ENCODE results near the gene CAV1. TPM values are rescaled to one million over a fixed set of nuclear protein-coding genes. Genes with fewer than 3 reads are reported as not detected.

CAV1 gene
- total RNA-seq, 1 donor from 2014 or later: 695 TPM

DNA sequence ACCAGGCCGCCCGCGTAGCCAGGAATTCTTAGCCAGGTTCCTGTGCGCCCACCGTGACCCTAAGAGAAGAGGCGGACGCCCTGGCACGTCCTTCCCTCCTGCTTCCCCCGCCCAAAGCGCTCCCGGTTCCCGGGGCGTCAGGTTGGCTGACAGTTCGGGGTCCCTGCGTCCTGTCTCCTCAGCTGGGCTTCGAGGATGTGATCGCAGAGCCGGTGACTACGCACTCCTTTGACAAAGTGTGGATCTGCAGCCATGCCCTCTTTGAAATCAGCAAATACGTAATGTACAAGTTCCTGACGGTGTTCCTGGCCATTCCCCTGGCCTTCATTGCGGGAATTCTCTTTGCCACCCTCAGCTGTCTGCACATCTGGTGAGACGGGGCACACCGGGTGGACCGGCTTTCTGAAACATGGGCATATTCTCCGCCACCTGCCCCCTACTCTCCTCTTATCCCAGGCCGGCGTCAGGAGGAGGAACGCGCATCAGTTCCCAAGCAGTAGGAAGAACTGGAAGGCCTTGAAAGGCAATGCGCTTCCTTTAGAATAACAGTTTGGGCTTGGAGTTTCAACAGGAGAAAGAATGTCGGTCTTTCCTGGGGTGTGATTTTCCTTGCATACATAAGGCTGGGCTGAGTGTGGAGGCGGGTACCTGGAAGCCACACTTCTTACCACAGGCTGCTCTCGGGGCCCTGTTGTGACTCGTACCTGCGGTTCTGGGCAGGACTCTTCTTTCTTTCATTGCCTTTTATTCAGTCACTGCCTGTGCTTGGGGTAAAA lies 24.6 kb upstream of the CAV1 start:
- intact Hi-C loops (cut with DNase I): no loop called here
- Histone ChIP-seq H3K36me3 (no peaks in the 10 kb centered on the region), H3K27ac (peak overlapping the region; percentile 94), H3K4me3 (peak overlapping the region; percentile 77), H3K4me1 (no peaks in the 10 kb centered on the region), H3K27me3 (no peaks in the 10 kb centered on the region), H3K9me3 (no peaks in the 10 kb centered on the region)
- ATAC-seq (peak; percentile 59), DNase-seq (peak; percentile 66)
- TF ChIP-seq, protein P1, sequence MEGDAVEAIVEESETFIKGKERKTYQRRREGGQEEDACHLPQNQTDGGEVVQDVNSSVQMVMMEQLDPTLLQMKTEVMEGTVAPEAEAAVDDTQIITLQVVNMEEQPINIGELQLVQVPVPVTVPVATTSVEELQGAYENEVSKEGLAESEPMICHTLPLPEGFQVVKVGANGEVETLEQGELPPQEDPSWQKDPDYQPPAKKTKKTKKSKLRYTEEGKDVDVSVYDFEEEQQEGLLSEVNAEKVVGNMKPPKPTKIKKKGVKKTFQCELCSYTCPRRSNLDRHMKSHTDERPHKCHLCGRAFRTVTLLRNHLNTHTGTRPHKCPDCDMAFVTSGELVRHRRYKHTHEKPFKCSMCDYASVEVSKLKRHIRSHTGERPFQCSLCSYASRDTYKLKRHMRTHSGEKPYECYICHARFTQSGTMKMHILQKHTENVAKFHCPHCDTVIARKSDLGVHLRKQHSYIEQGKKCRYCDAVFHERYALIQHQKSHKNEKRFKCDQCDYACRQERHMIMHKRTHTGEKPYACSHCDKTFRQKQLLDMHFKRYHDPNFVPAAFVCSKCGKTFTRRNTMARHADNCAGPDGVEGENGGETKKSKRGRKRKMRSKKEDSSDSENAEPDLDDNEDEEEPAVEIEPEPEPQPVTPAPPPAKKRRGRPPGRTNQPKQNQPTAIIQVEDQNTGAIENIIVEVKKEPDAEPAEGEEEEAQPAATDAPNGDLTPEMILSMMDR (IDR thresholded peaks at IDR 0.05): no peak

DNA sequence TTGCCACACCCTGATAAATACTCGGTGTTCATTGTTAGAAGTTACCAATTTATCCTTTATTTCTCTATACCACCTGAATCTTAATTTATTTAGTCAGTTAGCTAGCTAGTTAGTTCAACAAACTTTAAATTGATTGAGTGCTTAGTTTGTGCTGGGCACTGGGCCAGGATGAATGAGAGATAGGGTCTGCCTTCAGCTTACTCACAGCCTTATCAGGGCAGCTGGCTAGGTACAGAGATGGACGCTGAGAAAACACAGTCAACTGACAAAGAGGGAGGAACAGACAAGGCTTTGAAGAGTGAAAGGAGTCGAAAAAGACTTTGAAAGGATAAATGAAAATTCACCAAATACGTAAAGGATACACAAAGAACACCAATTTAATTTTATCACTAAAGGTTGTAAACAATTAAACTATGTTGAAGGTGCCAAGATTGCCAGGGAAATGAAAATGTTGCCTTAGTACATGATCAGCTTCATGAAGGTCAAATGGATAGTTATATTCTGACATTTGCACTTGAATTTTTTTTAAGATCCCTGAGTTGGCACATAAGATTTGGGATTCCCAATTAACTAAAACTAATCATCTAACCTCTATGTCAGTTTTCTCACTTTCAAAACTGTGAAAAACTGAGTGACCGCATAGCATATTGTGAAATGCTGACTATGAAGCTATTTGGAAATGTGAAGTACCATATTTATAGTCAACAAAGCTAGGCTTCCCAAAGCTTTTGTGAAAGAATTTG lies 23.2 kb upstream of the CAV1 start:
- H3K9me3 ChIP-seq: no peaks in the 10 kb centered on the region
- intact Hi-C loops (cut with DNase I): no loop called here
- no peaks in the 10 kb centered on the region for H3K27me3 ChIP-seq
- ATAC-seq (no peak), DNase-seq (no peak)
- H3K27ac ChIP-seq: peak overlapping the region; percentile 94
- peak overlapping the region; percentile 77 for H3K4me3 ChIP-seq
- H3K4me1 ChIP-seq: no peaks in the 10 kb centered on the region
- TF ChIP-seq, protein P1 (IDR thresholded peaks at IDR 0.05): no peak
- peaks cover 5% of the 10 kb centered on the region for H3K36me3 ChIP-seq

GRCh38 chr7:116502201-116503096 lies 22.4 kb upstream of the CAV1 start:
- DNase-seq (no peak), ATAC-seq (no peak)
- Histone ChIP-seq H3K4me3 (peak overlapping the region; percentile 77), H3K4me1 (no peaks in the 10 kb centered on the region), H3K36me3 (peaks cover 12% of the 10 kb centered on the region), H3K27ac (peak overlapping the region; percentile 94), H3K27me3 (no peaks in the 10 kb centered on the region), H3K9me3 (no peaks in the 10 kb centered on the region)
- intact Hi-C loops (cut with DNase I): no loop called here
- TF ChIP-seq, protein P1 (IDR thresholded peaks at IDR 0.05): no peak

DNA sequence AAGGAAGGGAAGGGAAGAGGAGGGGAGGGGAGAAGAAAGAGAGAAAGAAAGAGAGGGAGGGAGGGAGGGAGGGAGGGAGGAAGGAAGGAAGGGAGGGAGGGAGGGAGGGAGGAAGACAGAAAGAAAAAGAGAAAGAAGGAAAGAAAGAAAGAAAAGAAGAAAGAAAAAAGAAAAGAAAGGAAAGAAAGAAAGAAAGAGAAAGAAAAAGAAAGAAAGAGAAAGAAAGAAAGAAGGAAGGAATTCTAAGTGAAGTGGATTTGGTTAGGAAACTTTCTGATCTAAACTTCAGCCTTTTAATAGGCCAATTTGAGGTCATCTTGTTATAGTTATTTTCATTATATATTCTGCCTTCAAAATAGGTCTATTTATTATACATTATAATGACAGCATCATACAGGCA lies 21.0 kb upstream of the CAV1 start:
- H3K27ac ChIP-seq: peak overlapping the region; percentile 12
- DNase-seq (no peak), ATAC-seq (no peak)

DNA sequence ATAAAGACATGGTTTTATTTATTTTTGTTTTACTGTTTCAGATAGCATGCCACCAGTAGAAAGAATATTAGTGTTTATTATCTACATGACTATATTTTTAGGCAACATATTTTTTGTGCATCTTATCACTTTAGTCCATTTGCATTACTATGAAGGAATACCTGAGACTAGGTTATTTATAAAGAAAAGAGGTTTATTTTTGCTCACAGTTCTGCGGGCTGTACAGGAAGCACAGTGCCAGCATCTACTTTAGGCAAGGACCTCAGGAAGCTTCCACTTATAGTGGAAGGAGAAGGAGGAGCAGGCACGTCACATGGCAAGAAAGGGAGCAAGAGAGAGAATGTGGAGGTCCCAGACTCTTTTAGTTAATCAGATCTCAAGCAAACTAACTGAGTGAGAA lies 19.6 kb upstream of the CAV1 start:
- no peaks in the 10 kb centered on the region for H3K4me1 ChIP-seq
- intact Hi-C loops (cut with DNase I): no loop called here
- ATAC-seq (no peak), DNase-seq (no peak)
- TF ChIP-seq, protein P1 (IDR thresholded peaks at IDR 0.05): no peak
- no peak overlapping the region for H3K4me3 ChIP-seq
- peaks cover 16% of the 10 kb centered on the region for H3K36me3 ChIP-seq
- H3K27ac ChIP-seq: no peak overlapping the region
- H3K27me3 ChIP-seq: no peaks in the 10 kb centered on the region
- H3K9me3 ChIP-seq: no peaks in the 10 kb centered on the region

More for the DNA sequence above, 21.0 kb upstream of the CAV1 start:
- H3K36me3 ChIP-seq: peaks cover 16% of the 10 kb centered on the region
- H3K4me1 ChIP-seq: no peaks in the 10 kb centered on the region
- H3K27me3 ChIP-seq: no peaks in the 10 kb centered on the region
- TF ChIP-seq, protein P1 (IDR thresholded peaks at IDR 0.05): no peak
- no peak overlapping the region for H3K4me3 ChIP-seq
- H3K9me3 ChIP-seq: no peaks in the 10 kb centered on the region
- intact Hi-C loops (cut with DNase I): no loop called here

All from upper lobe of right lung (tissue), 1 donor.